Measurements from ENCODE around the gene ZNHIT1. TPM values are rescaled to one million over a fixed set of nuclear protein-coding genes. Genes with fewer than 3 reads are reported as not detected.

The ZNHIT1 gene
- total RNA-seq: 51.9 TPM
- long read RNA-seq, transcript ZNHIT1-201 (5 exons, 1,225 nt): major isoform, 53 of 60 reads
- long read RNA-seq, partial matches to known transcripts: 0 of 60 reads
- long read RNA-seq, other reads (novel, unspliced or antisense): 5 of 60 reads

GRCh38 chr7:101217388-101218235 lies at the start of gene ZNHIT1, which contains the start of gene PLOD3:
Gene ZNHIT1 (plus strand): TSS chr7:101218165. CDS start chr7:101218196, 31 bp downstream.
Gene PLOD3 (minus strand): TSS chr7:101217581. CDS start chr7:101217274, 307 bp downstream.
- peak within 1 kb of the TSS; percentile 88 for H3K27ac ChIP-seq

GRCh38 chr7:101168412-101169049 lies 49.4 kb upstream of the ZNHIT1 start:
- peaks cover 98% of the 10 kb centered on the region for H3K27me3 ChIP-seq
- no peak overlapping the region for H3K27ac ChIP-seq
- intact Hi-C loops (cut with DNase I): no loop called here
- no peak for ATAC-seq
- H3K4me3 ChIP-seq: no peak overlapping the region
- H3K36me3 ChIP-seq: no peaks in the 10 kb centered on the region
- no peak for TF ChIP-seq CTCF (IDR thresholded peaks at IDR 0.05)
- DNase-seq: no peak
- no peaks in the 10 kb centered on the region for H3K9me3 ChIP-seq
- peaks cover 44% of the 10 kb centered on the region for H3K4me1 ChIP-seq

More at GRCh38 chr7:101217388-101218235, at the start of gene ZNHIT1, which contains the start of gene PLOD3:
- Histone ChIP-seq H3K4me1 (peaks cover 16% of the 10 kb centered on the region), H3K36me3 (peaks cover 38% of the 10 kb centered on the region), H3K9me3 (no peaks in the 10 kb centered on the region), H3K27me3 (no peaks in the 10 kb centered on the region), H3K4me3 (peak within 1 kb of the TSS; percentile 95)
- intact Hi-C loops (cut with DNase I): no loop called here
- ATAC-seq (peak; percentile 92), DNase-seq (peak; percentile 96)
- peak; percentile 16 for TF ChIP-seq CTCF (IDR thresholded peaks at IDR 0.05)

- Histone ChIP-seq H3K27ac (no peak overlapping the region), H3K4me1 (peaks cover 39% of the 10 kb centered on the region), H3K9me3 (no peaks in the 10 kb centered on the region), H3K36me3 (no peaks in the 10 kb centered on the region), H3K4me3 (no peak overlapping the region), H3K27me3 (peaks cover 98% of the 10 kb centered on the region)
- no peak for DNase-seq
- intact Hi-C loops (cut with DNase I): no loop called here
- no peak for ATAC-seq
- no peak for TF ChIP-seq CTCF (IDR thresholded peaks at IDR 0.05)
Measured at GRCh38 chr7:101169110-101169837, 48.7 kb upstream of the ZNHIT1 start.

GRCh38 chr7:101169838-101170551 lies 48.0 kb upstream of the ZNHIT1 start:
- Histone ChIP-seq H3K9me3 (no peaks in the 10 kb centered on the region), H3K27me3 (peaks cover 98% of the 10 kb centered on the region), H3K36me3 (no peaks in the 10 kb centered on the region), H3K4me1 (peaks cover 35% of the 10 kb centered on the region), H3K4me3 (no peak overlapping the region), H3K27ac (no peak overlapping the region)
- peak; percentile 87 for TF ChIP-seq CTCF (IDR thresholded peaks at IDR 0.05)
- peak; percentile 69 for ATAC-seq
- intact Hi-C loops (cut with DNase I): no loop called here
- DNase-seq: peak; percentile 86
